HCT116 (cell line): ENCODE measurements around the gene UNC50. TPM values are rescaled to one million over a fixed set of nuclear protein-coding genes. Genes with fewer than 3 reads are reported as not detected.

Source experiments
- ATAC-seq: fragments of 200-7000 bp; cut with Tn5 transposase; 2 replicates; pipeline ENCODE4 v1.9.1; 2020; ENCODE audit warnings: mild to moderate bottlenecking, moderate library complexity
- BruUV-seq: library from RNA; stranded (reverse); fragments of 400-500 nt; replicated peaks from 2 replicates; lab custom pipeline; 2021; lab: Mats Ljungman, UMichigan
- CTCF ChIA-PET: fragments of 300-600 bp; sonication (Branson Sonifier 250); formaldehyde crosslinking; loops from one replicate; lab custom pipeline; 2021; ENCODE audit warnings: antibody characterized with exemption; lab: Charles Lee
- POLR2A ChIA-PET: fragments of 300-600, 350-600 bp; sonication (Branson Sonifier 250); formaldehyde crosslinking; loops from one replicate; lab custom pipeline; 2021; ENCODE audit warnings: antibody characterized with exemption; lab: Charles Lee
- RAD21 ChIA-PET, 2 experiments: fragments of 300-600 bp; sonication (Branson Sonifier 250); formaldehyde crosslinking; loops; one replicate each; lab custom pipeline; 2023; ENCODE audit warnings: low total read pairs in 2 of 2; ENCODE audit not compliant: uncharacterized antibody in 2 of 2, unreplicated experiment in 2 of 2, low non-redundant PET in 1 of 2; lab: Charles Lee
- DNase-seq: peaks from one replicate; pipeline ENCODE4 v3.0.0-alpha.2; 2010; ENCODE audit warnings: low read depth, low spot score
- H2AFZ ChIP-seq: fragments of 200-600 bp; shearing (Covaris generic), sonication (generic); 2 replicates; pipeline ENCODE4 v1.6.1; 2017; ENCODE audit warnings: low read depth, mixed run types, mixed read lengths, antibody characterized with exemption, low read length; ENCODE audit not compliant: poor library complexity, severe bottlenecking
- H3K27ac ChIP-seq: 2 replicates; pipeline ENCODE4 v1.5.1; 2012; ENCODE audit warnings: low read depth, low read length
- H3K27me3 ChIP-seq: fragments of 200-600 bp; sonication (generic); 2 replicates; pipeline ENCODE4 v1.6.1; 2016; ENCODE audit warnings: mixed run types, low read length, mixed read lengths; ENCODE audit not compliant: insufficient read depth
- H3K36me3 ChIP-seq, 2 experiments: fragments of 200-500 bp in 1 of 2; fragments of 200-600 bp in 1 of 2; sonication (Bioruptor generic) in 1 of 2; sonication (generic) in 1 of 2; 2 replicates each; pipeline versions ENCODE4 v1.5.1 to v1.6.1; 2014 to 2016; ENCODE audit warnings: low read length in 2 of 2, inconsistent platforms in 1 of 2, mixed read lengths in 1 of 2, mixed run types in 1 of 2; ENCODE audit not compliant: insufficient read depth in 2 of 2, control insufficient read depth in 1 of 2
- H3K4me1 ChIP-seq, 2 experiments: fragments of 200-600 bp in 1 of 2; sonication (generic) in 1 of 2; 2 replicates each; pipeline versions ENCODE4 v1.5.1 to v1.6.1; 2012 to 2017; ENCODE audit warnings: low read length in 2 of 2, inconsistent platforms in 1 of 2, mild to moderate bottlenecking in 1 of 2, mixed read lengths in 1 of 2, mixed run types in 1 of 2, moderate library complexity in 1 of 2; ENCODE audit not compliant: insufficient read depth in 2 of 2, control insufficient read depth in 1 of 2
- H3K4me2 ChIP-seq: fragments of 200-600 bp; sonication (generic); 2 replicates; pipeline ENCODE4 v1.6.1; 2017; ENCODE audit warnings: mixed run types, low read length, mixed read lengths
- H3K4me3 ChIP-seq, 2 experiments: fragments of 200-600 bp in 1 of 2; sonication (generic) in 1 of 2; replicated peaks in 1 of 2; 2 replicates each; pipeline ENCODE4 v1.5.1; 2011 to 2016; ENCODE audit warnings: low read length in 2 of 2, control low read depth in 1 of 2, low read depth in 1 of 2, mild to moderate bottlenecking in 1 of 2, mixed read lengths in 1 of 2, mixed run types in 1 of 2
- H3K79me2 ChIP-seq: fragments of 200-600 bp; sonication (generic); 2 replicates; pipeline ENCODE4 v1.6.1; 2017; ENCODE audit warnings: mild to moderate bottlenecking, mixed run types, low read length, moderate library complexity, mixed read lengths; ENCODE audit not compliant: insufficient read depth
- H3K9ac ChIP-seq: fragments of 200-600 bp; sonication (generic); 2 replicates; pipeline ENCODE4 v1.6.1; 2016; ENCODE audit warnings: low read length, mixed read lengths
- H3K9me2 ChIP-seq: fragments of 200-600 bp; sonication (generic), shearing (Covaris generic); 2 replicates; pipeline ENCODE4 v1.6.1; 2017; ENCODE audit warnings: mixed run types, mild to moderate bottlenecking, moderate library complexity; ENCODE audit not compliant: insufficient read depth
- H3K9me3 ChIP-seq, 2 experiments: fragments of 200-500 bp in 1 of 2; fragments of 200-600 bp in 1 of 2; sonication (Bioruptor generic) in 1 of 2; sonication (generic) in 1 of 2; 2 replicates each; pipeline ENCODE4 v1.6.1; 2014 to 2017; ENCODE audit warnings: low read length in 2 of 2, mixed read lengths in 2 of 2, inconsistent platforms in 1 of 2, low read depth in 1 of 2, mild to moderate bottlenecking in 1 of 2, mixed run types in 1 of 2, moderate library complexity in 1 of 2; ENCODE audit not compliant: control insufficient read depth in 1 of 2, insufficient read depth in 1 of 2
- H4K20me1 ChIP-seq: fragments of 200-600 bp; sonication (generic), shearing (Covaris generic); 2 replicates; pipeline ENCODE4 v1.6.1; 2017; ENCODE audit warnings: mixed run types, mild to moderate bottlenecking, moderate library complexity; ENCODE audit not compliant: insufficient read depth
- ATF3 ChIP-seq: IDR thresholded peaks from 2 replicates; pipeline ENCODE4 v1.6.1; 2012
- CBX3 ChIP-seq: IDR thresholded peaks from 2 replicates; pipeline ENCODE4 v1.6.1; 2012; ENCODE audit warnings: low read depth
- CEBPB ChIP-seq: IDR thresholded peaks from 2 replicates; pipeline ENCODE4 v1.6.1; 2012; ENCODE audit warnings: low read depth
- EGR1 ChIP-seq: IDR thresholded peaks from 2 replicates; pipeline ENCODE4 v1.6.1; 2012; ENCODE audit warnings: low read depth
- ELF1 ChIP-seq: IDR thresholded peaks from 2 replicates; pipeline ENCODE4 v1.6.1; 2012; ENCODE audit warnings: low read depth, borderline replicate concordance
- EZH2 ChIP-seq: fragments of 200-600 bp; sonication (generic); IDR thresholded peaks from 2 replicates; pipeline ENCODE4 v1.6.1; 2017; ENCODE audit warnings: antibody characterized with exemption, mixed run types
- EZH2phosphoT487 ChIP-seq: fragments of 200-600 bp; IDR thresholded peaks from 2 replicates; pipeline ENCODE4 v1.6.1; 2018; ENCODE audit warnings: antibody characterized with exemption, borderline replicate concordance
- FOSL1 ChIP-seq: IDR thresholded peaks from 2 replicates; pipeline ENCODE4 v1.6.1; 2012; ENCODE audit warnings: low read depth
- JUND ChIP-seq: IDR thresholded peaks from 2 replicates; pipeline ENCODE4 v1.6.1; 2012
- POLR2AphosphoS5 ChIP-seq: IDR thresholded peaks from 2 replicates; pipeline ENCODE4 v1.6.1; 2011; ENCODE audit warnings: mild to moderate bottlenecking, low read depth, low read length, moderate library complexity
- REST ChIP-seq: IDR thresholded peaks from 2 replicates; pipeline ENCODE4 v1.6.1; 2012; ENCODE audit warnings: low read depth
- SP1 ChIP-seq: IDR thresholded peaks from 2 replicates; pipeline ENCODE4 v1.6.1; 2012; ENCODE audit warnings: low read depth
- SRF ChIP-seq: IDR thresholded peaks from 2 replicates; pipeline ENCODE4 v1.6.1; 2012; ENCODE audit warnings: low read depth
- TCF7L2 ChIP-seq: IDR thresholded peaks from 2 replicates; pipeline ENCODE4 v1.7.0; 2011; ENCODE audit warnings: borderline replicate concordance, inconsistent platforms; ENCODE audit not compliant: insufficient read depth, insufficient read length; ENCODE audit errors: extremely low read depth
- YY1 ChIP-seq: IDR thresholded peaks from 2 replicates; pipeline ENCODE4 v1.6.1; 2011; ENCODE audit warnings: low read length, low read depth, moderate library complexity, mild to moderate bottlenecking; ENCODE audit not compliant: insufficient replicate concordance; ENCODE audit errors: extremely low read depth
- ZBTB33 ChIP-seq: IDR thresholded peaks from 2 replicates; pipeline ENCODE4 v1.6.1; 2011; ENCODE audit warnings: mild to moderate bottlenecking, low read length, moderate library complexity; ENCODE audit not compliant: insufficient replicate concordance; ENCODE audit errors: extremely low read depth
- ZFX ChIP-seq: fragments of 450-650 bp; IDR thresholded peaks from 2 replicates; pipeline ENCODE4 v1.6.1; 2017
- intact Hi-C: fragments of 100-400 bp; cut with micrococcal nuclease; formaldehyde crosslinking; loops from 2 replicates; pipeline ENCODE4 v1.10.0; 2022
- total RNA-seq: library from RNA; stranded (reverse); gene quantifications from one replicate; pipeline ENCODE4 v1.2.1, GENCODE V29; 2021; ENCODE audit not compliant: unreplicated experiment

Gene UNC50
- total RNA-seq, 1 experiment from 2014 or later, result 33.0 TPM

- H3K27ac ChIP-seq, result no peak overlapping the region
Measured at GRCh38 chr2:98664323-98664722, 55.9 kb downstream of the UNC50 start.

GRCh38 chr2:98665677-98666076 is 57.3 kb downstream of the UNC50 start:
- no peaks in the 10 kb centered on the region for H4K20me1 ChIP-seq
- RAD21 ChIA-PET, result no interaction called here
- no peaks in the 10 kb centered on the region for H3K9me3 ChIP-seq
- CTCF ChIA-PET, result no interaction called here
- H3K4me2 ChIP-seq, result no peak overlapping the region
- ATAC-seq, result no peak
- no peak overlapping the region for H3K4me3 ChIP-seq
- POLR2A ChIA-PET, result no interaction called here
- H3K36me3 ChIP-seq, result no peaks in the 10 kb centered on the region
- no peaks in the 10 kb centered on the region for H3K79me2 ChIP-seq
- no peak for DNase-seq
- H3K27ac ChIP-seq, result no peak overlapping the region
- no peaks in the 10 kb centered on the region for H3K9me2 ChIP-seq
- peaks cover 0 to 5% of the 10 kb centered on the region in 2 experiments; a peak in 2 of 4 replicates for H3K4me1 ChIP-seq
- BruUV-seq, result no TSS peak
- no peak overlapping the region for H2AFZ ChIP-seq
- no peak overlapping the region for H3K9ac ChIP-seq
- intact Hi-C loops, result no loop called here
- H3K27me3 ChIP-seq, result no peaks in the 10 kb centered on the region
- TF ChIP-seq EGR1, result no peak
- no peak for TF ChIP-seq FOSL1
- no peak for TF ChIP-seq EZH2
- no peak for TF ChIP-seq TCF7L2
- TF ChIP-seq ATF3, result no peak
- TF ChIP-seq POLR2AphosphoS5, result no peak
- no peak for TF ChIP-seq SRF
- no peak for TF ChIP-seq EZH2phosphoT487
- TF ChIP-seq REST, result no peak
- TF ChIP-seq ZBTB33, result no peak
- no peak for TF ChIP-seq SP1
- no peak for TF ChIP-seq YY1
- no peak for TF ChIP-seq ELF1
- TF ChIP-seq ZFX, result no peak

More at GRCh38 chr2:98664323-98664722, 55.9 kb downstream of the UNC50 start:
- CTCF ChIA-PET, result no interaction called here
- Histone ChIP-seq H3K79me2 (no peaks in the 10 kb centered on the region), H3K9me3 (no peaks in the 10 kb centered on the region), H3K36me3 (no peaks in the 10 kb centered on the region), H3K9ac (no peak overlapping the region)
- peak; percentile 13 for DNase-seq
- TF ChIP-seq CEBPB (peak; percentile 94), SP1 (peak; percentile 8; the same call in 1 of the 2 replicates), TCF7L2 (no peak), JUND (no peak), CBX3 (no peak)
- TF ChIP-seq, all 23 proteins: peak for 2
- Histone ChIP-seq H3K9me2 (no peaks in the 10 kb centered on the region), H3K4me2 (no peak overlapping the region), H3K4me1 (peaks cover 0 to 5% of the 10 kb centered on the region in 2 experiments; a peak in 2 of 4 replicates), H3K4me3 (no peak overlapping the region), H3K27me3 (no peaks in the 10 kb centered on the region), H2AFZ (no peak overlapping the region), H4K20me1 (no peaks in the 10 kb centered on the region)
- POLR2A ChIA-PET, result no interaction called here
- BruUV-seq, result no TSS peak
- ATAC-seq, result no peak
- RAD21 ChIA-PET, result no interaction called here
- intact Hi-C loops, result no loop called here
